HepG2 (cell line): ENCODE data around the gene PSMB10. TPM values are rescaled to one million over a fixed set of nuclear protein-coding genes. Genes with fewer than 3 reads are reported as not detected.

ENCODE experiments used
- AGO1 ChIP-seq: fragments of 200-400 bp; formaldehyde crosslinking; IDR thresholded peaks from 2 replicates; pipeline ENCODE4 v1.6.1; 2017; ENCODE audit warnings: mild to moderate bottlenecking, low read depth, low read length, moderate library complexity; ENCODE audit not compliant: poor library complexity, severe bottlenecking
- ARNT ChIP-seq: fragments of 450-650 bp; IDR thresholded peaks from 2 replicates; pipeline ENCODE4 v1.6.1; 2017
- BORCS8-MEF2B ChIP-seq: sonication (generic); formaldehyde crosslinking; IDR thresholded peaks from 2 replicates; pipeline ENCODE4 v1.8.0; 2022; ENCODE audit warnings: mild to moderate bottlenecking, missing genetic modification reagents
- CREB1 ChIP-seq, 2 experiments: fragments of 450-650 bp in 1 of 2; IDR thresholded peaks; 2 replicates each; pipeline ENCODE4 v1.6.1; 2016 to 2017; ENCODE audit warnings: control low read depth in 1 of 2, mild to moderate bottlenecking in 1 of 2, missing compliant biosample characterization in 1 of 2, missing genetic modification characterization in 1 of 2
- CREB3 ChIP-seq: sonication (generic); formaldehyde crosslinking; IDR thresholded peaks from 2 replicates; pipeline ENCODE4 v1.5.0; 2020; ENCODE audit warnings: missing genetic modification reagents
- FOXK2 ChIP-seq: fragments of 450-650 bp; IDR thresholded peaks from 2 replicates; pipeline ENCODE4 v1.6.1; 2016
- GTF3A ChIP-seq: sonication (generic); formaldehyde crosslinking; conservative IDR thresholded peaks from 2 replicates; pipeline ENCODE4 v1.4.0; 2020; ENCODE audit warnings: mild to moderate bottlenecking, missing genetic modification reagents
- KDM2A ChIP-seq: sonication (generic); formaldehyde crosslinking; IDR thresholded peaks from 2 replicates; pipeline ENCODE4 v1.4.0; 2020; ENCODE audit warnings: low read depth, missing genetic modification reagents, borderline replicate concordance
- KIAA2018 ChIP-seq: sonication (generic); formaldehyde crosslinking; IDR thresholded peaks from 2 replicates; pipeline ENCODE4 v1.5.0; 2020; ENCODE audit warnings: mild to moderate bottlenecking, missing genetic modification reagents, borderline replicate concordance
- KMT2B ChIP-seq: IDR thresholded peaks from 2 replicates; pipeline ENCODE4 v1.6.1; 2016; ENCODE audit warnings: missing genetic modification reagents, missing compliant biosample characterization
- NFIC ChIP-seq: IDR thresholded peaks from 2 replicates; pipeline ENCODE4 v1.6.1; 2012; ENCODE audit warnings: mild to moderate bottlenecking, low read length, inconsistent platforms
- PAF1 ChIP-seq: IDR thresholded peaks from 2 replicates; pipeline ENCODE4 v1.6.1; 2016; ENCODE audit warnings: missing genetic modification reagents, missing compliant biosample characterization
- TEAD3 ChIP-seq: optimal IDR thresholded peaks from 2 replicates; pipeline ENCODE3; 2016; ENCODE audit warnings: borderline replicate concordance
- TRIM24 ChIP-seq: sonication (generic); formaldehyde crosslinking; IDR thresholded peaks from 2 replicates; pipeline ENCODE4 v1.8.0; 2022; ENCODE audit warnings: mild to moderate bottlenecking, missing genetic modification reagents
- ZFP36L1 ChIP-seq: sonication (generic); formaldehyde crosslinking; IDR thresholded peaks from 2 replicates; pipeline ENCODE4 v1.8.0; 2022; ENCODE audit warnings: mild to moderate bottlenecking, missing genetic modification reagents, moderate library complexity
- ZNF101 ChIP-seq: sonication (generic); formaldehyde crosslinking; IDR thresholded peaks from 2 replicates; pipeline ENCODE4 v1.4.0; 2020; ENCODE audit warnings: mild to moderate bottlenecking, low read depth, missing genetic modification reagents, borderline replicate concordance
- ZNF362 ChIP-seq: sonication (generic); formaldehyde crosslinking; IDR thresholded peaks from 2 replicates; pipeline ENCODE4 v1.4.0; 2020; ENCODE audit warnings: missing genetic modification reagents, mild to moderate bottlenecking, borderline replicate concordance
- ZSCAN21 ChIP-seq: sonication (generic); formaldehyde crosslinking; IDR thresholded peaks from 2 replicates; pipeline ENCODE4 v1.8.0; 2022; ENCODE audit warnings: mild to moderate bottlenecking, missing genetic modification reagents, moderate library complexity, borderline replicate concordance
- polyA plus RNA-seq, 8 experiments: library from polyadenylated mRNA; depleted of rRNA in 3 of 8; stranded (reverse) in 7 of 8; unstranded in 1 of 8; fragments of >200 nt; fragmentation: Illumina TruSeq in 4 of 8; extraction: Trizol in 4 of 8; gene quantifications; 2 replicates each; pipeline versions ENCODE4 v1.2.1 to v1.2.3, GENCODE V29; 2011 to 2016; ENCODE audit warnings: low read depth in 4 of 8, missing spikeins in 1 of 8, mixed read lengths in 1 of 8; ENCODE audit not compliant: insufficient read depth in 1 of 8
- total RNA-seq, 5 experiments: library from RNA; depleted of rRNA; stranded (reverse); fragments of >200 nt; fragmentation: Illumina TruSeq; extraction: Trizol; gene quantifications; 2 replicates each; pipeline ENCODE4 v1.2.3, GENCODE V29; 2016; ENCODE audit warnings: low read depth in 1 of 5

The PSMB10 gene
- total and polyA plus RNA-seq, 2 of the 13 experiments (the other 11 are each of a cell fraction or from before 2014, with no cell fraction given), result 12.7 to 65.9 TPM

- TF ChIP-seq GTF3A (CRISPR knock-in tag) (no peak), KIAA2018 (no peak), TRIM24 (CRISPR knock-in tag) (no peak), AGO1 (no peak), FOXK2 (no peak), BORCS8-MEF2B (CRISPR knock-in tag) (0 out of 2 replicates have a peak, but pooled peaks have one; percentile 6), CREB3 (CRISPR knock-in tag) (peak; percentile 66; the same call in 1 of the 2 replicates), KMT2B (CRISPR knock-in tag) (no peak), NFIC (no peak), ZNF101 (CRISPR knock-in tag) (no peak), ZNF362 (no peak), CREB1 (IDR thresholded peaks at IDR 0.05) (no peak), CREB1 (CRISPR knock-in tag; IDR thresholded peaks at IDR 0.05) (no peak), KDM2A (CRISPR knock-in tag) (peak; percentile 27; the same call in 1 of the 2 replicates), ZSCAN21 (CRISPR knock-in tag) (0 out of 2 replicates have a peak, but pooled peaks have one; percentile 1), PAF1 (CRISPR knock-in tag) (no peak), ZFP36L1 (CRISPR knock-in tag) (0 out of 2 replicates have a peak, but pooled peaks have one; percentile 34), ARNT (no peak), TEAD3 (CRISPR knock-in tag) (no peak)
Observed at GRCh38 chr16:67936124-67936879, at the start of gene PSMB10 (continued).
